Measurements from ENCODE around the gene DCAF7. TPM values are rescaled to one million over a fixed set of nuclear protein-coding genes. Genes with fewer than 3 reads are reported as not detected.
A peak's percentile ranks its signal among the peaks of the same experiment; 100 is the strongest.

DCAF7 gene
- total RNA-seq, 1 donor from 2014 or later: 47.0 TPM

DNA sequence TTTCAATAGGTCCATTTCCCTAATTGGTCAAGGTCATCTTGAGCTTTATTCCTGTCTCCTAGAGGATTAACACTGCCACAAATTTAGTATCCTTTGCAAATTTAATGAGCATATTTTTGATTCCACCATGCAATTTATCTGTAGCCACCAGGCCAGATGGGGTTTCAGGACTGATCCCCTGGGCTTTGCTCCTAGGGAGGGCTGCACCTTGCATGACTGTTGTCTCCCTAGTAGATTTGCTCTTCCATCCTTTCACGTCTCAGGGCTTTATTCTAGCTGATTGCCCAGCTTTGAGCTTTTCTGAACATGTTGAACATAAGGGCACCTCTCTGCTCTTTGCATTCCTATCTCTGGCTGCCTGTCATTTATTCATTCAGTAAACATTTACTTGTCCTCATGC lies 34.9 kb upstream of the DCAF7 start:
- TF ChIP-seq, protein P1, sequence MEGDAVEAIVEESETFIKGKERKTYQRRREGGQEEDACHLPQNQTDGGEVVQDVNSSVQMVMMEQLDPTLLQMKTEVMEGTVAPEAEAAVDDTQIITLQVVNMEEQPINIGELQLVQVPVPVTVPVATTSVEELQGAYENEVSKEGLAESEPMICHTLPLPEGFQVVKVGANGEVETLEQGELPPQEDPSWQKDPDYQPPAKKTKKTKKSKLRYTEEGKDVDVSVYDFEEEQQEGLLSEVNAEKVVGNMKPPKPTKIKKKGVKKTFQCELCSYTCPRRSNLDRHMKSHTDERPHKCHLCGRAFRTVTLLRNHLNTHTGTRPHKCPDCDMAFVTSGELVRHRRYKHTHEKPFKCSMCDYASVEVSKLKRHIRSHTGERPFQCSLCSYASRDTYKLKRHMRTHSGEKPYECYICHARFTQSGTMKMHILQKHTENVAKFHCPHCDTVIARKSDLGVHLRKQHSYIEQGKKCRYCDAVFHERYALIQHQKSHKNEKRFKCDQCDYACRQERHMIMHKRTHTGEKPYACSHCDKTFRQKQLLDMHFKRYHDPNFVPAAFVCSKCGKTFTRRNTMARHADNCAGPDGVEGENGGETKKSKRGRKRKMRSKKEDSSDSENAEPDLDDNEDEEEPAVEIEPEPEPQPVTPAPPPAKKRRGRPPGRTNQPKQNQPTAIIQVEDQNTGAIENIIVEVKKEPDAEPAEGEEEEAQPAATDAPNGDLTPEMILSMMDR (IDR thresholded peaks at IDR 0.05; ENCODE audit: insufficient read depth, low read length, poor library complexity, severe bottlenecking): no peak
- DNase-seq (ENCODE audit: low read depth): no peak

DNA sequence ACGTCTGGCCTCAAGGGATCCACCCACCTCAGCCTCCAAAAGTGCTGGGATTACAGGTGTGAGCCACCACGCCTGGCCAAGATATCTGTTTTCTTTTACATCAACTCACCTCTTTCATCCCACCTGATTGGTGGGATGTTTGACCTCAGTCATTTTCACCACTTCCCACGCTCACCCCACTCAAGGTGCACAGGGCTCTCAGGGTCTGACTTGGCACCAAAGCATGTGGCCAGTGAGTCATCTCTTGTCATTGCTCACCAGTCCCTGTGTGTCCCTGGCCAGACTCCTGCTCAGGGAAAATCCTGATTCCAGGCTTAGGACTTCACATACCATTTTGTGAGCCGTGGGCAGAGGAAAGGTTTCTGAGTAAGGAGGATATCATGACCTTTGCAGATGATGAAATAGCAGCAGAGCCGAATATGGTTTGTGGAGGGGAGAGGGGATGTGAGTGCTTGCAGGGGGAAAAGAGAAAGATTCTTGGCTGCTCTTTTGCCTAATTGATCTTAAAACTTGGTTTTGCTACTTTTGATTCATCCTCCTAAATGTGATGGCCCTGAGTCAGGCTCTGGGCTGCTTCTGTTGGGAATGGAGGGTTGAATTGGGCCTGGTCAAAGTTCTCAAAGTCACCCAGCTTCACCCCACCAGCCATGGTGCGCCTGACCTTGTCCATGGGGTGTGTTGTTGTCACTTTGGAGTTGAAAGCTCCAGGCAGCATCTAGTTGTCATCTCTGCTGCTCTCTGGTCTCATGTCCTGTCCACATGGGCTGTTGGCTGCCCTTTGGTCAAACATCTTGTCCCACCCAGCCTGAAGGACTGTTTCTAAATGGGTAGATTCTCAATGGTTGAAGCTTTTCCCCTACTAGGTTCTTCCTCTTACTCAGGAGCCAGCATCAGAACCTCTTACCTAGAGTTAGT lies 33.1 kb upstream of the DCAF7 start:
- DNase-seq (ENCODE audit: low read depth): peak; percentile 84
- Histone ChIP-seq H3K4me3 (ENCODE audit: low read depth, low read length) (no peak overlapping the region), H3K36me3 (ENCODE audit: control insufficient read depth, insufficient read depth, low read length) (no peaks in the 10 kb centered on the region), H3K27me3 (ENCODE audit: control insufficient read depth, insufficient read depth, low read length) (no peaks in the 10 kb centered on the region)
- TF ChIP-seq, protein P1 (IDR thresholded peaks at IDR 0.05; ENCODE audit: insufficient read depth, low read length, poor library complexity, severe bottlenecking): no peak

More for the DNA sequence above, 34.9 kb upstream of the DCAF7 start:
- no peaks in the 10 kb centered on the region for H3K27me3 ChIP-seq (ENCODE audit: control insufficient read depth, insufficient read depth, low read length)
- H3K4me3 ChIP-seq (ENCODE audit: low read depth, low read length): no peak overlapping the region
- no peaks in the 10 kb centered on the region for H3K36me3 ChIP-seq (ENCODE audit: control insufficient read depth, insufficient read depth, low read length)

DNA sequence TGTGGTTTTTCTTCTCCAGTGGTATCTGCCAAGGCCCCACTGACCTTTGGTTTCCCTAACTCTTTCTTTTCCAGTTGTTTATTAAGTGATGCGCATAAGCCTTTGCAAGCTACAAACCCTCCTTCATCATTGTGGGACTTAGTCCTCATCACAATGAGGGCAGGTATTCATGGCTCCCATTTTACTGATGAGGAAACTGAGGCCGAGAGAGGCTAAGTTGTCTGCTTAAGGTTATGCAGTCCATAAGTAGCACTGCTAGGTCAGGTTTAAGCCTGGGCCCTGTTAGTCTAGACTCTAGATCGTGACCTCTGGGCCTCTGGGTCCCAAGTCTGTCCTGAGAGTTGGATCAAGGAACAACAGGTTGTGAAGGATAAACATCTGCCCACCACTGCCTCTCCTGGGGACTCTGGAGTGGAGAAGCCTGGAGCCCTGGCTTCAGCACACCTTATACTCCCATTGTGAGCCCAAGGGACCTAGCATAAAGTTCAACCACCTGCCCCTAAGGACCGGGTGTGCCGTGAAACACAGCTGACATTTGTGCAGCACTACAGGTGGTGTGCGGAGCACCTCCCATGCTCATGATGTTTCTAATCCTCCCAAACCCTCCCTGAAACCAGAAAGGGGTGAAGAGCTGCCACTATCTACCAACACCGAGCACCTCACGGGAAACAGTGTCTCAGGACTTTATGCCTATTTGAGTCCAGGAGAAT lies 32.3 kb upstream of the DCAF7 start:
- H3K27me3 ChIP-seq (ENCODE audit: control insufficient read depth, insufficient read depth, low read length): no peaks in the 10 kb centered on the region
- TF ChIP-seq, protein P1 (IDR thresholded peaks at IDR 0.05; ENCODE audit: insufficient read depth, low read length, poor library complexity, severe bottlenecking): no peak
- DNase-seq (ENCODE audit: low read depth): no peak
- H3K4me3 ChIP-seq (ENCODE audit: low read depth, low read length): no peak overlapping the region
- no peaks in the 10 kb centered on the region for H3K36me3 ChIP-seq (ENCODE audit: control insufficient read depth, insufficient read depth, low read length)

DNA sequence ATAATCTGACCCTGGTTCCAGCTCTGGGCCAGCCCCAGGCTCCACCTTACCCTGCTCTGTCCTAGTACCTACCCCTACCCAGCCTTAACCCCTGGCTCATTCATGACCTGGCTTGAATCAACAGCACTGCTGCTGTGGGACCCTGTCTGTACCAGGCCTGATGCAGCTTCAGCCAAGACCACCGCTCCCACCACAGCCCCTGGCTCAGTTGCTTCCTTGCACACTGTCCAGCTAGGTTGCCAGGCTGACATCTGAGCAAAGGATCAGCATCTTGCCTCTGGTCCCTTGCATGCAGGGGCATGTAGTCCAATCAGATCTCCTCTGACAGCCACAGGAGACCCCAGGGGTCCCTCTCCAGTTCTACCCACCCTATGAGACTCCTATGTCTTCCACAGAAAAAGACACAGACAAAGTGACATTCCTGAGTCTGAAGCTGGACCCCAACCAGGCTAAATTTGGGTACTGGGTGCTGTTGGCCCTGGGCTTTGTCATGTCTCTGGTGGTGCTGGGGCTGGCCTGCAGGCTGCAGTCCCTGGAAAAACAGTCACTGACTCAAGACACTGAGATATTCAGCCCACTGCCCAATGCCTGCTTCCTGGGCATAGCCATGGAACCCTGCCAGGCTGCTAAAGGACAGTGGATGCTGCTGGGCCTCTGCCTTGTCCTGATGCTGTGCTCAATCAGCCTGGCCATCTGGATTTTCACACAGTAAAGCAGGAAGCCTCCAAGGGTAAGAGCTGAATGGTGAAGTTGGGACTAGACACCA lies 31.0 kb upstream of the DCAF7 start:
- no peak overlapping the region for H3K4me3 ChIP-seq (ENCODE audit: low read depth, low read length)
- H3K36me3 ChIP-seq (ENCODE audit: control insufficient read depth, insufficient read depth, low read length): no peaks in the 10 kb centered on the region
- TF ChIP-seq, protein P1 (IDR thresholded peaks at IDR 0.05; ENCODE audit: insufficient read depth, low read length, poor library complexity, severe bottlenecking): no peak
- no peak for DNase-seq (ENCODE audit: low read depth)
- H3K27me3 ChIP-seq (ENCODE audit: control insufficient read depth, insufficient read depth, low read length): peaks cover 10% of the 10 kb centered on the region

DNA sequence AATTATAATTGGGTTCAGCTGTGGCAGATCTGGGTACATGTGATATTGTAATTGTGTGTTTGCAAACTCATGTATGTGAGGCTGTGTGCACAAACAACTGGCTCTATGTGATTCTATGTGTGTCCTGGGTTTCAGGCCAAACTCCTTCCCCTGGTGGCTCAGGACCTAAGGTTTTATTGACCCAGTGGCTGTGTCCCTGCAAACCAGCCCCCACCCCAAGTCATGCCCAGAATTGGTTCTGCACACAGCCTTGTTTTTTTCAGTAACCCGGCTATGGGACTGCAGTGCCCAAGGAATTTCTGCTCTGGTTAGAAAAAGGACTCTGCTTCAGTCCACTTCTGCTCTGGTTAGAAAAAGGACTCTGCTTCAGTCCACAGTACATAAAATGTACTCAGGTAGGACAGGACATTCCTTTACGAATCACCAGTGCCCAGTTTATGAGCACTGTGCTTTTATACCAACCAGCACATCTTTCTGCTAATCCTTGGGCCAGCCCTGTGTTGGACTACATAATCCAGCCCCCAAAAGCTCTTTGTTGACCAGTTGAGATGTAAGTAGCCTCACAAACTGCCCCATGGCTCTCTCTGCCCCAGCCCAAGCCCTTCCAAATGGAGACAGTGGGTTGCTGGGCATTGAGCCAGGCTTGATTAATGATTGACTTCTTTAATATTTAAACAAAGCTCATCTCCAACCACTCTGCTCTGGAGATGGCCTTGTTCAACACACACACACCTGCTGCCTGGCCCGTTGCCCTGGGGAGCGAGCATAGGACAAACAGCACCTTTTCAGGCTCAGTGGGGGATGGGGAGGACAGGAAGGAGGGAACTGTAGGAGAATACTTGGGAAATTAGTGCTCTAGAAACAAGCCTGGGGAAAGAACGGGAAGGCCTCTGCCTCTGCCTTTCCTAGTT lies 30.1 kb upstream of the DCAF7 start:
- DNase-seq (ENCODE audit: low read depth): peak; percentile 37
- TF ChIP-seq, protein P1 (IDR thresholded peaks at IDR 0.05; ENCODE audit: insufficient read depth, low read length, poor library complexity, severe bottlenecking): no peak
- Histone ChIP-seq H3K36me3 (ENCODE audit: control insufficient read depth, insufficient read depth, low read length) (no peaks in the 10 kb centered on the region), H3K4me3 (ENCODE audit: low read depth, low read length) (no peak overlapping the region), H3K27me3 (ENCODE audit: control insufficient read depth, insufficient read depth, low read length) (peaks cover 12% of the 10 kb centered on the region)
